ENCODE measurements around the gene C20orf204.
A peak's percentile ranks its signal among the peaks of the same experiment; 100 is the strongest.
"Not testable (repeated sequence)": the region's sequence is repeated elsewhere in the genome, so short reads cannot be mapped to it uniquely, and the experiment has no call there.

C20orf204 gene

DNA sequence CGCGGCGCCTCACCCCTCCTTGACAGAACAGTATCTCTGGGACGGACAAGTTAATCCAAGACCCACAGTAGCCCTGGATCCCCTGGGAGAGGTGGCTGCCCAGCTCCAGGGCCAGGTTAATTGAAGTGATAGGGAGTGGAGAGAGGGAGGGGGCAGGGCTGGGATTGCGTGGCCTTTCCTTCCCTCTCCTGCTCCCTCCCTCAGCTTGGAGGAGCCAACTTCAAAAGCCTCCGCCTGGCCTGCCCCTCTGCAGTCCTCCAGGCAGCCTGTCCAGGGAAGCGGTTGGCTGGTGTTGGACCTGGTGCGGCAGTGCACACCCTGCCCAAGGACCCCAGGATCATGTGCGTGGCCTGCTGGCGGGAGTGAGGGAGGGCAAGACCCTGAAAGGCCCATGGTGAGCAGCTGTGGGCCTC is at the start of gene C20orf204:
TSS of gene C20orf204 (plus strand) at position 250 of the 413 bp plus-strand sequence. CDS start at position 392, 142 bp downstream.
- no peak for DNase-seq
- H3K9me3 Mint-ChIP-seq: no peaks in the 10 kb centered on the region
- peaks cover 27% of the 10 kb centered on the region for H3K36me3 Mint-ChIP-seq
- CTCF ChIA-PET: interaction anchor here (2.3 kb wide), 1 partner anchor 56 kb away, joined by 16 read pairs; the partner anchor contains the start of genes PRPF6 and SAMD10
- H3K4me3 Mint-ChIP-seq: peak within 1 kb of the TSS; percentile 35
- peak within 1 kb of the TSS; percentile 92 for H3K27ac Mint-ChIP-seq
- H3K4me1 Mint-ChIP-seq: peaks cover 58% of the 10 kb centered on the region
- peaks cover 21% of the 10 kb centered on the region for H3K27me3 Mint-ChIP-seq

- Mint-ChIP-seq H3K27me3 (no peaks in the 10 kb centered on the region), H3K27ac (no peak overlapping the region), H3K9me3 (no peaks in the 10 kb centered on the region), H3K4me3 (no peak overlapping the region), H3K4me1 (no peaks in the 10 kb centered on the region), H3K36me3 (peaks cover 53% of the 10 kb centered on the region)
- CTCF ChIA-PET: no interaction called here
- DNase-seq: no peak
Measured at GRCh38 chr20:64000906-64001305, 35.1 kb upstream of the C20orf204 start.

GRCh38 chr20:64001607-64002011 is 34.4 kb upstream of the C20orf204 start:
- no peak overlapping the region for H3K27ac Mint-ChIP-seq
- no peak for DNase-seq
- H3K4me3 Mint-ChIP-seq: no peak overlapping the region
- CTCF ChIA-PET: no interaction called here
- no peaks in the 10 kb centered on the region for H3K9me3 Mint-ChIP-seq
- no peaks in the 10 kb centered on the region for H3K27me3 Mint-ChIP-seq
- no peaks in the 10 kb centered on the region for H3K4me1 Mint-ChIP-seq
- H3K36me3 Mint-ChIP-seq: peaks cover 56% of the 10 kb centered on the region

DNA sequence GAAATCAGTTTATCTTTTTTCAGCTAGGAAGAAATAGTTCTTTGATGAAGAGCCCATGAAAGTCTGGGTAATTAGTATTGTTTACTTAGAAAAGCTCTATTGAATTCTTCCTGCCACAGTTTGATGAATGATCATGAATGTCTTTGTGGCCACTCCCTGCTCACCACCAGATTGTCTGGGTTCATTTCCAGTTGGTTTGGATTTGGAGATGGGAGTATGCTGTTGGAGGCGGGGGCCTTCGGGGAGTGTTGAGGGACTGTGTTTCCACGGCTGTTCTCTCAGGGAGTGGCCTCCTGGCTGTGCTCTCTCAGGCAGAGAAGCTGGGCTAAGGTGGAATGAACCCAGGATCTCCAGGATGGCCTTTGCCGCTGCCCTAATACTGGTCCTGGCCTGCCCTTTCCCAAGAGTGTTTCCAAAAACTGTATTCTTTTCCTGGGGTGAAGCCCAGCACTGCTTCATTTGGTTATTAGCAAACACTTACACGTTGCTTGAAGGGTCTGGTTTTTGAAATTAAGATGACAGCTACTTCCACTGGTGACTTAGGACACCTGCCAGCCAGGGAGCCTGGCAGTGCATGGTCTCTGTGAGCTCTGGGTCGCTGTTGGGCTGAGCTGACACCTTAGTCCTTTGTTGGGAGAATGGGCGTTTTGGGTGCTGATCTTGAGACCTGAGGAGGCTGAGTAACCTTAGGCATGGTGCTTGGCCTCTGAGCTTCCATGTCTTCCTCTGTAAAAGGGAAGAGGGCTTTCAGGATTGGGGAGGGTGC is 31.8 kb upstream of the C20orf204 start:
- H3K36me3 Mint-ChIP-seq: peaks cover 65% of the 10 kb centered on the region
- H3K27ac Mint-ChIP-seq: no peak overlapping the region

DNA sequence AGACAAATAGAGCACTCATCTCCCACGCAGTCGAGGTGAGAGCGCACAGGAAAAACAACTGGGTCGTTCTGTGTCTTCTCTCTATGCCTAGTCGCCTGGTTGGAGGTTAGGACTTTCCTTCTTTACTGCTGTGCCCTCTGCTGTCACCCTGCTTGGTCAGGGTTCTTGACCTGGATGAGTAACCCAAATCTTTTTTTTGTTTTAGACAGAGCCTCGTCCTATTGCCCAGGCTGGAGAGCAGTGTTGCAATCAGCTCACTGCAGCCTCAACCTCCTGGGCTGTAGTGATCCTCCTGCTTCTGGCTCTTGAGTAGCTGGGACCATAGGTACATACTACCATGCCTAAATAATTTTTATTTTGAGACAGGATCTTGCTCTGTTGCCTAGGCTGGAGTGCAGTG is 30.6 kb upstream of the C20orf204 start:
- H3K27me3 Mint-ChIP-seq: no peaks in the 10 kb centered on the region
- peaks cover 70% of the 10 kb centered on the region for H3K36me3 Mint-ChIP-seq
- no peak overlapping the region for H3K27ac Mint-ChIP-seq
- CTCF ChIA-PET: no interaction called here
- peaks cover 20% of the 10 kb centered on the region for H3K9me3 Mint-ChIP-seq
- peaks cover 20% of the 10 kb centered on the region for H3K4me1 Mint-ChIP-seq
- no peak overlapping the region for H3K4me3 Mint-ChIP-seq
- DNase-seq: no peak

More for the DNA sequence above, 31.8 kb upstream of the C20orf204 start:
- H3K4me1 Mint-ChIP-seq: peaks cover 8% of the 10 kb centered on the region
- CTCF ChIA-PET: interaction anchor here (0.8 kb wide), 1 partner anchor 34 kb away, joined by 5 read pairs; no protein-coding TSS in a partner anchor
- DNase-seq: no peak
- no peak overlapping the region for H3K4me3 Mint-ChIP-seq
- peaks cover 11% of the 10 kb centered on the region for H3K9me3 Mint-ChIP-seq
- H3K27me3 Mint-ChIP-seq: no peaks in the 10 kb centered on the region

DNA sequence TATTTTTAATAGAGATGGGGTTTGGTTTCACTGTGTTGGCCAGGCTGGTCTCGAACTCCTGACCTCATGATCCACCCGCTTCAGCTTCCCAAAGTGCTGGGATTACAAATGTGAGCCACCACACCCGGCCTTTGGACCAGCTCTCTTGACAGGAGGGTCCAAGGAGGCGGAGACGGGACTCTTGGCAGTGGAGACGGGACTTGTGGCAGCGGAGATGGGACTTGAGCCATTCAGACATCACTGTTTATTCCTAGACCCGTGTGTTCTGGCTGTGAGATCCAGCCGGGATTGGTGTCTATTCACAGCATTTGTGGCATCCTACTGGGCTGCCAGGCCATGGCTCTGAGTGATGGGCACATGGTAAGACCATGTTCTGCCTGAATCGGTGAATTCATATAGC is 29.5 kb upstream of the C20orf204 start:
- H3K9me3 Mint-ChIP-seq: peaks cover 28% of the 10 kb centered on the region
- H3K27ac Mint-ChIP-seq: no peak overlapping the region
- peaks cover 72% of the 10 kb centered on the region for H3K36me3 Mint-ChIP-seq
- H3K4me1 Mint-ChIP-seq: peaks cover 31% of the 10 kb centered on the region
- no peak for DNase-seq
- CTCF ChIA-PET: interaction anchor here (0.8 to 2.9 kb wide), 2 partner anchors 8 to 26 kb away, joined by 3 to 9 read pairs; partner anchors contain the start of genes PRPF6 and SAMD10
- no peak overlapping the region for H3K4me3 Mint-ChIP-seq
- no peaks in the 10 kb centered on the region for H3K27me3 Mint-ChIP-seq

GRCh38 chr20:64006902-64007301 is 29.1 kb upstream of the C20orf204 start:
- peaks cover 33% of the 10 kb centered on the region for H3K4me1 Mint-ChIP-seq
- H3K9me3 Mint-ChIP-seq: peaks cover 29% of the 10 kb centered on the region
- CTCF ChIA-PET: interaction anchor here (0.8 to 2.9 kb wide), 3 partner anchors 9 to 27 kb away, joined by 3 to 9 read pairs (median 6); partner anchors contain the start of genes PRPF6 and SAMD10
- H3K36me3 Mint-ChIP-seq: peaks cover 70% of the 10 kb centered on the region
- DNase-seq: no peak
- no peak overlapping the region for H3K27ac Mint-ChIP-seq
- H3K27me3 Mint-ChIP-seq: no peaks in the 10 kb centered on the region
- H3K4me3 Mint-ChIP-seq: no peak overlapping the region

DNA sequence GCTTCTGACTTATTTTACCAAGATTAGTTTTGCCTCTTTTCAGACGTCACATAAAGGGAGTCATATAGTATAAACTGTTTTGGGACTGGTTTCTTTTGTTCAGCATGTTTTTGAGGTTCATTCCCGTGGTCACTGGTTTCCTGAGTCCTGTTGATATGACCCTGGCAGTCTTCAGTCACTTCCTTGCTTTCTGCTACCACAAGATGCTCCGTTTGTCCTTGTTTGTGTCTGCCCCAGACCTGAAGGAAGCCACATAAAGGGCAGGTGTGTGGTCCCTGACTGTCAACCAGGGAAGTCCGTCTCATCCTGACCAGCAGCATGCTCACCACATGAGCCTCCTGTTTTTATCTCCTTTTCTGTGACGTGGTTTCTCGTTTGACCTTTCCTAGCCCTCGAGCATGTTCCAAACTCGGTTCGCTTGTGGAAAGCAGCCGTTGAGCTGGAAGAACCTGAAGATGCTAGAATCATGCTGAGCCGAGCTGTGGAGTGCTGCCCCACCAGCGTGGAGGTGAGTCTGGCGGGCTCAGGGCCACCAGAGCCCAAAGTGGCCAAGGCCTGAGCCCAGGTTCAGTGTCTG is 26.1 kb upstream of the C20orf204 start:
- Mint-ChIP-seq H3K27me3 (no peaks in the 10 kb centered on the region), H3K4me3 (peak overlapping the region; percentile 0), H3K36me3 (peaks cover 76% of the 10 kb centered on the region), H3K27ac (peak overlapping the region; percentile 4), H3K9me3 (peaks cover 31% of the 10 kb centered on the region), H3K4me1 (peaks cover 53% of the 10 kb centered on the region)
- CTCF ChIA-PET: interaction anchor here (1.8 to 1.9 kb wide), 2 partner anchors 28 to 29 kb away, joined by 7 to 8 read pairs; partner anchors contain the start of gene PRPF6
- DNase-seq: no peak

GRCh38 chr20:64010711-64011237 is 25.2 kb upstream of the C20orf204 start:
- CTCF ChIA-PET: interaction anchor here (1.8 to 1.9 kb wide), 2 partner anchors 28 to 30 kb away, joined by 7 to 8 read pairs; partner anchors contain the start of gene PRPF6

GRCh38 chr20:64011366-64011779 is 24.6 kb upstream of the C20orf204 start:
- peaks cover 31% of the 10 kb centered on the region for H3K9me3 Mint-ChIP-seq
- H3K36me3 Mint-ChIP-seq: peaks cover 76% of the 10 kb centered on the region
- no peaks in the 10 kb centered on the region for H3K27me3 Mint-ChIP-seq
- peaks cover 57% of the 10 kb centered on the region for H3K4me1 Mint-ChIP-seq
- H3K27ac Mint-ChIP-seq: peak overlapping the region; percentile 93
- H3K4me3 Mint-ChIP-seq: peak overlapping the region; percentile 31
- CTCF ChIA-PET: interaction anchor here (1.8 to 1.9 kb wide), 2 partner anchors 27 to 31 kb away, joined by 7 to 8 read pairs; partner anchors contain the start of gene PRPF6
- no peak for DNase-seq

More at GRCh38 chr20:64010711-64011237, 25.2 kb upstream of the C20orf204 start:
- Mint-ChIP-seq H3K27me3 (no peaks in the 10 kb centered on the region), H3K9me3 (peaks cover 31% of the 10 kb centered on the region), H3K4me3 (no peak overlapping the region), H3K4me1 (peaks cover 57% of the 10 kb centered on the region), H3K36me3 (peaks cover 78% of the 10 kb centered on the region), H3K27ac (peak overlapping the region; percentile 93)
- DNase-seq: no peak

- H3K4me1 Mint-ChIP-seq: peaks cover 58% of the 10 kb centered on the region
- H3K4me3 Mint-ChIP-seq, DNase-seq, H3K27me3 Mint-ChIP-seq: not testable (repeated sequence)
- peaks cover 69% of the 10 kb centered on the region for H3K36me3 Mint-ChIP-seq
- CTCF ChIA-PET: interaction anchor here (0.7 kb wide), 1 partner anchor 26 kb away, joined by 3 read pairs; no protein-coding TSS in a partner anchor
- H3K27ac Mint-ChIP-seq: peak overlapping the region; percentile 97
- peaks cover 31% of the 10 kb centered on the region for H3K9me3 Mint-ChIP-seq
Measured at GRCh38 chr20:64012385-64013154, 23.4 kb upstream of the C20orf204 start.

DNA sequence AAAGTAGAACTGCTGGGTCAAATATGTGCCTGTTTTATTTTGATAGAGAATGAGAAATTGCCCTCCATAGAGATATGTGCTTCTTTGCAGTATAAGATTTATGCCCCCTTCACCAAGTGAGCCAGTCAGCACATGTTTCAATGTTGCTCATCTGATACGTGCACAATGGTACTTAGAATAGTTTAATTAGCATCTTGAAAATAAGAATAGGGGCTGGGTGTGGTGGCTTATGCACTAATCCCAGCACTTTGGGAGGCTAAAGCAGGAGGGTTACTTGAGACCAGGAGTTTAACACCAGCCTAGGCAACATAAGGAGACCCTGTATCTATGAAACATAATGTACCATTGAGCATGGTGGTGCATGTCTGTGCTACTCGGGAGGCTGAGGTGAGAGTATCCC is 20.3 kb upstream of the C20orf204 start:
- H3K27me3 Mint-ChIP-seq: no peaks in the 10 kb centered on the region
- DNase-seq: no peak
- peaks cover 38% of the 10 kb centered on the region for H3K4me1 Mint-ChIP-seq
- peaks cover 62% of the 10 kb centered on the region for H3K36me3 Mint-ChIP-seq
- no peak overlapping the region for H3K4me3 Mint-ChIP-seq
- peak overlapping the region; percentile 17 for H3K27ac Mint-ChIP-seq
- CTCF ChIA-PET: interaction anchor here (0.8 kb wide), 1 partner anchor 24 kb away, joined by 3 read pairs; no protein-coding TSS in a partner anchor
- H3K9me3 Mint-ChIP-seq: peaks cover 11% of the 10 kb centered on the region

DNA sequence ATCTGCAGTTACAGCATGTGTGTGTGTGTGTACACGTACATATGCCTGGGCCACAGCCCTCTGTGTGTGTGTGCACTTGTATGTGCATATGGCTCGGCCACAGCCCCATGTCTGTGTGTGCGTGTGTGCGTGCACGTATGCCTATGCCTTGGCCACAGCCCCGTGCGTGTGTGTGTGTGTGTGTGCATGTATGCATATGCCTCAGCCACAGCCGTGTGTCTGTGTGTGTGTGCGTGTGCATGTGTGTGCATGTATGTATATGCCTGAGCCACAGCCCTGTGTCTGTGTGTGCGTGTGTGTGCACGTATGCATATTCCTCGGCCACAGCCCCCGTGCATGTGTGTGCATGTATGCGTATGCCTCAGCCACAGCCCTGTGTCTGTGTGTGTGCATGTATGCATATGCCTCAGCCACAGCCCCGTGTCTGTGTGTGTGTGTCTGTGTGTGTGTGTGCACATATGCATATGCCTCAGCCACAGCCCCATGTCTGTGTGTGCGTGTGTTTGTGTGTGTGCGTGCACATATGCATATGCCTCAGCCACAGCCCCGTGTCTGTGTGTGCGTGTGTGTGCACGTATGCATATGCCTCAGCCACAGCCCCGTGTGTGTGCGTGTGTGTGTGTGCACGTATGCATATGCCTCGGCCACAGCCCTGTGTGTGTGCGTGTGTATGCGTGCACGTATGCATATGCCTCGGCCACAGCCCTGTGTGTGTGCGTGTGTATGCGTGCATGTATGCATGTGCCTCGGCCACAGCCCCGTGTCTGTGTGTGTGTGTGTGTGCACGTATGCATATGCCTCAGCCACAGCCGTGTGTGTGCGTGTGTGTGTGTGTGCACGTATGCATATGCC is 14.6 kb upstream of the C20orf204 start:
- no peaks in the 10 kb centered on the region for H3K9me3 Mint-ChIP-seq
- no peak overlapping the region for H3K27ac Mint-ChIP-seq
- CTCF ChIA-PET: no interaction called here
- DNase-seq: no peak
- H3K4me1 Mint-ChIP-seq: peaks cover 3% of the 10 kb centered on the region
- peaks cover 67% of the 10 kb centered on the region for H3K36me3 Mint-ChIP-seq
- no peaks in the 10 kb centered on the region for H3K27me3 Mint-ChIP-seq
- H3K4me3 Mint-ChIP-seq: no peak overlapping the region
